ENCODE data around the gene FOXO3.
"Not testable (repeated sequence)": the region's sequence is repeated elsewhere in the genome, so short reads cannot be mapped to it uniquely, and the experiment has no call there.

The FOXO3 gene

GRCh38 chr6:108558372-108559096 lies 2.2 kb upstream of the FOXO3 start:
- Histone ChIP-seq H3K4me3 (ENCODE audit: low read depth, low read length) (peak overlapping the region; percentile 85), H3K27ac (peak overlapping the region; percentile 90), H3K27me3 (replicated peaks) (no peaks in the 10 kb centered on the region), H3K36me3 (replicated peaks) (no peaks in the 10 kb centered on the region)
- DNase-seq = peak; percentile 99
- no peak for TF ChIP-seq CTCF (IDR thresholded peaks at IDR 0.05; ENCODE audit: low read depth, low read length, missing control alignments)
- in situ Hi-C loops (cut with HindIII; ENCODE audit: low pct_ligation_motif_present, low sequenced_read_pairs) = no loop called here

- Histone ChIP-seq H3K4me3 (ENCODE audit: low read depth, low read length) (peak overlapping the region; percentile 85), H3K27me3 (replicated peaks) (no peaks in the 10 kb centered on the region), H3K27ac (peak overlapping the region; percentile 71), H3K36me3 (replicated peaks) (no peaks in the 10 kb centered on the region)
- peak; percentile 72 for DNase-seq
- TF ChIP-seq CTCF (IDR thresholded peaks at IDR 0.05; ENCODE audit: low read depth, low read length, missing control alignments) = no peak
- in situ Hi-C loops (cut with HindIII; ENCODE audit: low pct_ligation_motif_present, low sequenced_read_pairs) = no loop called here
These were observed 1.4 kb upstream of the FOXO3 start for GRCh38 chr6:108559097-108559883.

- H3K27me3 ChIP-seq (replicated peaks) = no peaks in the 10 kb centered on the region
- DNase-seq = peak; percentile 68
These were observed 744 bp upstream of the FOXO3 start for GRCh38 chr6:108559884-108560462.

GRCh38 chr6:108561309-108561647 lies 561 bp downstream of the FOXO3 start:
- H3K36me3 ChIP-seq (replicated peaks); DNase-seq; in situ Hi-C loops (cut with HindIII; ENCODE audit: low pct_ligation_motif_present, low sequenced_read_pairs); H3K27me3 ChIP-seq (replicated peaks): not testable (repeated sequence)
- Histone ChIP-seq H3K27ac (peak overlapping the region; percentile 71), H3K4me3 (ENCODE audit: low read depth, low read length) (peak overlapping the region; percentile 85)

More at GRCh38 chr6:108559884-108560462, 744 bp upstream of the FOXO3 start:
- Histone ChIP-seq H3K27ac (peak overlapping the region; percentile 71), H3K36me3 (replicated peaks) (no peaks in the 10 kb centered on the region), H3K4me3 (ENCODE audit: low read depth, low read length) (peak overlapping the region; percentile 85)
- in situ Hi-C loops (cut with HindIII; ENCODE audit: low pct_ligation_motif_present, low sequenced_read_pairs) = no loop called here
- TF ChIP-seq CTCF (IDR thresholded peaks at IDR 0.05; ENCODE audit: low read depth, low read length, missing control alignments) = no peak

- in situ Hi-C loops (cut with HindIII; ENCODE audit: low pct_ligation_motif_present, low sequenced_read_pairs) = no loop called here
- no peak for DNase-seq
- no peaks in the 10 kb centered on the region for H3K27me3 ChIP-seq (replicated peaks)
- no peak for TF ChIP-seq CTCF (IDR thresholded peaks at IDR 0.05; ENCODE audit: low read depth, low read length, missing control alignments)
- no peak overlapping the region for H3K27ac ChIP-seq
- peak overlapping the region; percentile 85 for H3K4me3 ChIP-seq (ENCODE audit: low read depth, low read length)
- no peaks in the 10 kb centered on the region for H3K36me3 ChIP-seq (replicated peaks)
These were observed 1.2 kb downstream of the FOXO3 start for GRCh38 chr6:108561742-108562502.

Data from brain microvascular endothelial cell (primary cell).